Stimulated activated CD4-positive, alpha-beta T cell treated with anti-CD3 and anti-CD28 coated beads, Interleukin-12 subunit alpha, Interleukin-12 subunit beta, amount 100 ng/mL, for 48 hours (primary cell): ENCODE measurements around the gene NACA2.
"Not testable (repeated sequence)": the region's sequence is repeated elsewhere in the genome, so short reads cannot be mapped to it uniquely, and the experiment has no call there.

Source experiments
- DNase-seq, 3 donors: peaks; one replicate each; pipeline ENCODE4 v3.0.0-alpha.2; 2020; ENCODE audit warnings: low read depth in 2 of 3, low spot score in 1 of 3

The NACA2 gene

GRCh38 chr17:61552560-61552959, 38.5 kb downstream of the NACA2 start:
- DNase-seq: not testable (repeated sequence)

GRCh38 chr17:61551255-61551742, 39.7 kb downstream of the NACA2 start:
- no peak for DNase-seq

GRCh38 chr17:61547113-61547512, 43.9 kb downstream of the NACA2 start:
- DNase-seq: no peak

- DNase-seq: no peak
Measured at GRCh38 chr17:61545335-61545938, 45.6 kb downstream of the NACA2 start.

GRCh38 chr17:61543786-61544415, 47.1 kb downstream of the NACA2 start:
- DNase-seq: no peak

- no peak for DNase-seq
Measured at GRCh38 chr17:61542027-61542426, 49.0 kb downstream of the NACA2 start.

GRCh38 chr17:61540874-61541273, 50.1 kb downstream of the NACA2 start:
- DNase-seq: no peak
